Fibroblast of skin of left quadriceps (primary cell): ENCODE results near the gene RNF44.
"Not testable (repeated sequence)": the region's sequence is repeated elsewhere in the genome, so short reads cannot be mapped to it uniquely, and the experiment has no call there.

Source experiments
- DNase-seq, 2 experiments: peaks; one replicate each; pipeline ENCODE4 v3.0.0-alpha.2; 2013; ENCODE audit warnings: low read depth in 2 of 2

RNF44 gene

DNA sequence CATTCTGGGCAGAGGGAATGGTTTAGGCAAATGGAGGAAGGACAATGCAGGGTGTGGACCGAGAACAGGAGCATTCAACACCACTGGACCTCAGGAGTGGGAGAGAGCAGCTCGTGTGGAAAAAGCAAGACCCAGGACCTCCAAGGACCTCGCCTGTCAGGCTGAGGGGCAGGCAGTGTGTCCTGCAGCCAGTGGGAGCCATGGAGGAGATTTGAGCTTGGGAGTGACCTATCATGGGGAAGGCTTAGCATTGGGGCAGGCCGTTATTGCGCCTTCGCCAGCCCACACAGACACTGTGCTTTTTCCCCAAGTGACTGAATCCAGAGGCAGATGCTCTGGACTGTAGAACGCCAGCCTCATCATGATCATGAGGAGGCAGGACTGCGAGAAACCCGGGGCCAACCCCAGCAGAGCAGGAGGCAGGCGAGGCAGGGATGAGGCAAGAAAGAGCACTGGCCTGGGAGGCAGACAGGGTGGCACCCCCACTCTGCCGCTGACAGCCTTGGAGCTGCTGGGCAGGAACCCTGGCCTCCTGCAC is 15.2 kb upstream of the RNF44 start:
- no peak for DNase-seq

DNA sequence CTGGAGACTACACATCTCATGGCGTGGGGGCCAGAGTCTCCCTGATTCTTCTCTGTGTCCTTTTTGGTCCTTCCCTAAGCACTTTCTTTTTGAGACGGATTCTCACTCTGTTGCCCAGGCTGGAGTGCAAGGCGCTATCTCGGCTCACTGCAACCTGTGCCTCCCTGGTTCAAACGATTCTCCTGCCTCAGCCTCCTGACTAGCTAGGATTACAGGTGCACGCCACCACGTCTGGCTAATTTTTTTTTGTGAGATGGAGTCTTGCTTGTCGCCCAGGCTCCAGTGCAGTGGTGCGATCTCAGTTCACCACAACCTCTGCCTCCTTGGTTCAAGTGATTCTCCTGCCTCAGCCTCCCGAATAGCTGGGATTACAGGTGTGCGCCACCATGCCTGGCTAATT is 13.7 kb upstream of the RNF44 start:
- not testable (repeated sequence) for DNase-seq

GRCh38 chr5:176550275-176550831 is 13.2 kb upstream of the RNF44 start:
- DNase-seq, result no peak

DNA sequence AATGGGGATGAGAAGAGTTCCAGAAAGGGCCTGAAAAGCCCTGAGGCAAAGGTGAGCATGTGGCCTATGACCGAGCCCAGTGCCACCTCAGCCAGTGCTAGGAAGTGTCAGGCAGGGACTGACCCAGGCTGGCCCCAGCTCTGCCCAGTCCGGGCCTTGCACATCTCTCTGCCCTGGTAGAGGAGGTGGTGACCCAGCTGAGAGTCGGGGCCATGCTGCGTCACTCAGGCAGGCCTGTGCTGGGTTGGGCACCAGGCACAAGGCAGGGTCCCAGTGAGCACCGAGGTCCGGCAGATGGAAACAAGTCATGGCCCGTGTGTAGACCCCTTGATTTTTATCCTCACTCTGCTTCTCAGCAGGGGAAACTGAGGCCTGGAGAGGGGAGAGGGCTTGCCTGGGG is 12.7 kb upstream of the RNF44 start:
- DNase-seq, result no peak

GRCh38 chr5:176548967-176549444 is 11.8 kb upstream of the RNF44 start, which contains the start of gene CDHR2:
Gene CDHR2 (plus strand): TSS chr5:176549342. CDS start chr5:176565353, 16,011 bp downstream.
- no peak for DNase-seq

GRCh38 chr5:176547802-176548201 is 10.6 kb upstream of the RNF44 start:
- DNase-seq, result no peak

- DNase-seq, result no peak
These were observed 8.7 kb upstream of the RNF44 start for GRCh38 chr5:176545737-176546509.

- no peak for DNase-seq
These were observed 8.2 kb upstream of the RNF44 start for GRCh38 chr5:176545388-176545736.

- no peak for DNase-seq
These were observed 6.4 kb upstream of the RNF44 start for GRCh38 chr5:176543428-176544182.

DNA sequence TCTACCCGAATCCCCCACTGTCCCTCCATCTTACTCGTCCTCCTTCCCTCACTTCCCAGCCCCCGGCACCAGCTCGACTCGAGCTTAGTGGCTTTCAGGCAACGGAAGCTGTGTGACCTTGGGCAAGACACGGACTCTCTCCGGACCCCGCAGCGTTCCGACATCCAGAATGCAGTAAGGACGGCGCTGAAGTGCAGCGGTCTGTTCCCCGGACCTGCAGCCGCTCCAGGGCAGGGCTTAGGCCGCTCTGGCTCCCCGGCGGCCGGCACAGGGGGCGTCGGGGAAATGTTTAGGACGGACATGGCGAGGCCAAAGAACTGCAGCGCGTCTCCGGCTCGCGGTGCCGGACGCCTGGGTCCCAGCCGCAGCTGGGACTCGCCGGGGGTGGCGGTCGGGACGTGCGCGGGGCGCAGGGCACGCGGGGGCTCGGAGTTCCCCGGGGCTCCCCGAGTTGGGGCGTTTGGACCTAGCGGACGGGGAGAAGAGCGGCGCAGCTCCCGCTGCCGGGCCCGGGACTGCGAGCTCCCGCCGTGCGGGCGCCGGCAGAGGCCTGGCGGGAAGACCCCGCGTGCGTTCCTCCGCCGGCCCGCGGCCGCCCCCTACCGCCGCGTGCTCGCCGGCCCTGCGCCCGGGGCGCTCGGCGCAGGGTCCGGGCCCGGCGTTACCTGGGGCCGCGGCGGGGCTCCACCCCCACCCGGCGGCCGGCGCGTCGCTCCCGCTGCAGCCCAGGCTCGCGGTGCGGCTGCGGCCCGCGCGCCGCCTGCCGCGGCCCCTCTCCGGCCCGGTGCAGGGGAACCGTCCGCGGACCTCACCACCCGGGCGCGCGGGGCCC is 5.6 kb upstream of the RNF44 start:
- DNase-seq, result no peak

- no peak for DNase-seq
These were observed 5.0 kb upstream of the RNF44 start for GRCh38 chr5:176542135-176542595.

DNA sequence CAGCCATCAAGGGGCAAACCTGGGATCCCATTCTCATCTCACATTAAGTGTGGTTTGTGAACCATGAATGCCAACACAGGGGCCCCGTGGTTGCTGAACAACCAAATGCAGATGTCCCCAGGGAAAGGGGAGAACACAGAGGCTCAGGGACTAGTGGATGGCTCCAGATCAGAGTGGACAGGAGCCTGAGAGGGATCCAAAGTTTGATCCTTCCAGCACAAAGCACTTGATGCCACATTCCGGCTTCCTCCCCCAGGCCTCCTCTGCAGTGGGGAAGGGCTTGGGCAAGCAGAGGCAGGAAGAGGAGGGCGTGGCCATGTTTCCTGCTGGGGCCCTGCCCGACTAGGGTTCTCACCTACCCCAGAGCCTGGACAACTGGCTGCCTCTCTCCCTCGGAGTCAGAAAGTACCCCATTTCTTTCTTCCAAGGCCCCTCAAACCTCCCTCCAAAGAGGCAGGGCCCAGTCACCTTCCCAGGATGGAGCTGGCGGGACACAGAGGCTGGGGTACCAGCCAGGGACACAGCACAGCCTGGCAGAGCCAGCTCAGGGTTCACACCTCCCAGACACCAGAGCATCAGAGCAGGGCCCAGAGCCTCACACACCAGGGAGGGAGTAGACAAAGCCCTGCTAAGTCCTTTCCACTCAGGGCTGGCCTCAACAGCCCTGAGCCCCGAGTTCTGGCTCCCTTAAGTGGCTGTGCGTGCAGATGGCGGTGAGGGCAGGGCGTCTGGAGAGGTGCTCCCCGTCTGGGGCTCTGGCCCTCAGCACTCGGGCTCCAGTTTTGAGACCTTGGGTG is 4.3 kb upstream of the RNF44 start:
- DNase-seq, result no peak

GRCh38 chr5:176540956-176541337 is 3.7 kb upstream of the RNF44 start:
- DNase-seq, result no peak

DNA sequence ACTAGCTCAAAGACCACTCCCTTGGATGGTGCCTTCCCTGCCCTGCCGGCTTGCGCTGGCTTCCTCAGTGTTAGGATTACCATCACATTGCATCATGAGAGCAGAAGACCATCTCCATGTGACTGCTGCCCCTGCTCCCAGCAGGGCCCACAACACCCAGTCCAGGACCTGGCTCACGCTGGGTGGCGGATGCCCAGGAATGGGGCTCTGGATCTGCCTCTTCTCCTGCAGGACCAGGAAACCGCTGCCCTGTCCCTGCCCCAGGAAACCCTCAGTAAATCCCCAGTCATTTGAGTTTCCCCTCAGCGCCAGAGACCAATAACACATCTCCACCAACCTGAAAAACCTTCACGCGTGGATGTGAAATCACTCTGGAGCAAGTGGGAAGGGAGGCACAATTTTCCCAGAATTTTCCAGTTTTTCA is 3.3 kb upstream of the RNF44 start:
- DNase-seq, result no peak

DNA sequence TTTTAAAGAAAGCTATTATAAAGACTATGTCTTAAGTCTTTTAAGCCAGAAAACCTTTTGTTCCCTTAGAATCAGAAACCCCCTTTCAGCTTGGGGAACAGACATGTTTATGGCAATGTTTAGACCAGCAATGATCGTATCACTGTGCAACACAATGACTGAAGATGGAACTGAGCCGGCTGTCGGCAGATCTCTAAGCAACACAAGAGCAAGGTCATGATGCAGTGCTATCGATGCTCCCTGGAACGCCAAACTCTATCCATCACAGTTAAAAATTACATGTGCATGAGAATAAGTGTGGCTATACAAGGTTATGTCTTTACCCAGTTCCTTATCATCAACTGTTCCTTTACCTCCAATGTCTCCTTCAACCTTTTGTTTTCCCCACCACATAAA is 1.8 kb upstream of the RNF44 start:
- DNase-seq, result no peak

- DNase-seq, result no peak
These were observed 1.2 kb upstream of the RNF44 start for GRCh38 chr5:176538230-176538988.

- DNase-seq, result peak; percentile 99
These were observed 490 bp upstream of the RNF44 start for GRCh38 chr5:176537554-176538229.

DNA sequence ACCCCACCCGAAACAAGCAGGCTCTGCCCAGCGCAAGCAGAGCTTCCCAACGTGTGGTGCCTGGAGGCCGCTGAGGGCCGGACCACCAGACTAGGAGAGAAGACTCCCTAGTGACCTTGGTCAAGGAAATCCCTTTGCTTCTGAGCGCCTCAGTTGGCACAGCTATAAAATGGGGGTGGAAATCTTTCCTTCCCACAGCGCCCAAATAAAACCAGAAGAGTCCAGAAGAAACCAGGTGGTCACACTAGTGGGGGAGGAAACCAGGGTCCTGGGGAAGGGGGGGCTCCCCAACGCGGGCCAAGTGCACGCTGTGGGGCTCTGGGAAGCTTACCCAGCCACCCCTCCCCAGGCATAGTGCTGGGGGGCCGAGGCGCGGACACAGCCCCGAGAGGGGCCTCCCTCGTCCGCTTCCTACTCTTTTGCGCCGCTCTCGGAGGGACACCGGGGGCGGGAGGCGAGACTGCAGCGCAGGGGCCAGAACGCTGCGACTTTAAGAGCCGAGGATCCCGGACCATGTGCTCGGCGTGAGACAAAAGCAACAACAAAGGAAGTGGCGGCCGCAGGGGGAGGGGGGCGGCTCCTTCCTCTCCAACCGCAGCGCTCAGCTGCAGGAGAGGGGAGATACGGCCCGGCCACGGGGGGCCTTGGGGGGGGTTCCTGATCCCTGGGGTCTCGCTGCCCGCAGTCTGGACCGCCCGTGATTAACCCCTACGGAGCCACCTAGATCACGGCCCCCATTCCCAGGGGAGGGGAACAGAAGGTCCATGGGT is 885 bp downstream of the RNF44 start:
- peak; percentile 56 to 59 for DNase-seq
